BJ (cell line): ENCODE data around the gene RABEPK. TPM values are rescaled to one million over a fixed set of nuclear protein-coding genes. Genes with fewer than 3 reads are reported as not detected.
"Not testable (repeated sequence)": the region's sequence is repeated elsewhere in the genome, so short reads cannot be mapped to it uniquely, and the experiment has no call there.

Experiments
- CTCF ChIA-PET: fragments of 350-600 bp; formaldehyde crosslinking; extraction: SDS; loops from one replicate; lab custom pipeline; 2021; ENCODE audit warnings: antibody characterized with exemption, inconsistent platforms; lab: Yijun Ruan, JAX
- POLR2A ChIA-PET: fragments of 300-600 bp; sonication (Branson Sonifier 250); formaldehyde crosslinking; extraction: SDS; loops from one replicate; lab custom pipeline; 2021; ENCODE audit warnings: antibody characterized with exemption; lab: Charles Lee
- DNase-seq: peaks from one replicate; pipeline ENCODE4 v3.0.0-alpha.2; 2011; ENCODE audit warnings: low read depth
- H3K27me3 ChIP-seq: 2 replicates; pipeline ENCODE4 v1.6.0; 2011; ENCODE audit warnings: low read length; ENCODE audit not compliant: control insufficient read depth, insufficient read depth
- H3K36me3 ChIP-seq: 2 replicates; pipeline ENCODE4 v1.5.1; 2011; ENCODE audit warnings: low read length; ENCODE audit not compliant: control insufficient read depth, insufficient read depth
- H3K4me3 ChIP-seq: 2 replicates; pipeline ENCODE4 v1.5.1; 2011; ENCODE audit warnings: low read depth, mild to moderate bottlenecking, control low read depth, low read length
- CTCF ChIP-seq: IDR thresholded peaks from 2 replicates; pipeline ENCODE4 v1.5.1; 2011; ENCODE audit warnings: low read depth, mild to moderate bottlenecking, control low read depth, inconsistent platforms, low read length, moderate library complexity; ENCODE audit not compliant: insufficient read depth
- polyA plus RNA-seq: library from polyadenylated mRNA; depleted of rRNA; stranded (reverse); fragments of >200 nt; gene quantifications from 2 replicates; pipeline ENCODE4 v1.2.3, GENCODE V29; 2011

RABEPK gene
- polyA plus RNA-seq, 1 experiment: 53.6 TPM

GRCh38 chr9:125262294-125262991 is 62.1 kb downstream of the RABEPK start:
- H3K4me3 ChIP-seq: peak overlapping the region; percentile 84
- no peak for TF ChIP-seq CTCF
- DNase-seq: no peak
- no peaks in the 10 kb centered on the region for H3K27me3 ChIP-seq
- ChIA-PET POLR2A (no interaction called here), CTCF (interaction anchor here (1.2 to 3.4 kb wide), 3 partner anchors 10 to 17 kb away, joined by 4 to 20 read pairs (median 7); no protein-coding TSS in a partner anchor)
- H3K36me3 ChIP-seq: peaks cover 3% of the 10 kb centered on the region

GRCh38 chr9:125264068-125264467 is 63.7 kb downstream of the RABEPK start:
- H3K36me3 ChIP-seq, POLR2A ChIA-PET: not testable (repeated sequence)

GRCh38 chr9:125268394-125269013 is 68.2 kb downstream of the RABEPK start:
- Histone ChIP-seq H3K27me3 (no peaks in the 10 kb centered on the region), H3K4me3 (no peak overlapping the region), H3K36me3 (peaks cover 3% of the 10 kb centered on the region)
- ChIA-PET POLR2A (no interaction called here), CTCF (interaction anchor here (0.8 to 1.2 kb wide), 2 partner anchors 12 to 45 kb away, joined by 4 read pairs; no protein-coding TSS in a partner anchor)
- no peak for DNase-seq
- TF ChIP-seq CTCF: no peak

More at GRCh38 chr9:125264068-125264467, 63.7 kb downstream of the RABEPK start:
- DNase-seq, H3K27me3 ChIP-seq, H3K4me3 ChIP-seq: not testable (repeated sequence)
- CTCF ChIA-PET: interaction anchor here (0.6 to 0.7 kb wide), 2 partner anchors 8 to 19 kb away, joined by 3 read pairs; no protein-coding TSS in a partner anchor

- no peaks in the 10 kb centered on the region for H3K27me3 ChIP-seq
- no peak overlapping the region for H3K4me3 ChIP-seq
- ChIA-PET POLR2A (no interaction called here), CTCF (interaction anchor here (0.8 to 1.2 kb wide), 2 partner anchors 13 to 45 kb away, joined by 4 read pairs; no protein-coding TSS in a partner anchor)
- peaks cover 2% of the 10 kb centered on the region; the same call in 1 of the 2 replicates for H3K36me3 ChIP-seq
- TF ChIP-seq CTCF: no peak
- DNase-seq: no peak
Observed at GRCh38 chr9:125269014-125269397, 68.7 kb downstream of the RABEPK start.

- POLR2A ChIA-PET: no interaction called here
- Histone ChIP-seq H3K4me3 (no peak overlapping the region), H3K36me3 (peaks cover 2% of the 10 kb centered on the region; the same call in 1 of the 2 replicates), H3K27me3 (no peaks in the 10 kb centered on the region)
- DNase-seq: no peak
- CTCF ChIA-PET: no interaction called here
- no peak for TF ChIP-seq CTCF
Observed at GRCh38 chr9:125271081-125271480, 70.7 kb downstream of the RABEPK start.
